ENCODE results near the gene SULT2B1.

GRCh38 chr19:48530066-48530720, 21.8 kb upstream of the SULT2B1 start:
- TF ChIP-seq POLR2A (IDR thresholded peaks at IDR 0.05; ENCODE audit: low read length) (no peak), GATA1 (IDR thresholded peaks at IDR 0.05; ENCODE audit: low read depth, low read length) (no peak)

Measured in erythroblast (primary cell).